GM12878 (cell line): Measurements from ENCODE around the gene C10orf90.

Experiments
- CTCF ChIP-seq, 3 experiments: IDR thresholded peaks in 2 of 3; conservative IDR thresholded peaks in 1 of 3; 2 replicates each; pipeline ENCODE4 v1.5.1; 2011; ENCODE audit warnings: low read depth in 3 of 3, low read length in 3 of 3, mild to moderate bottlenecking in 3 of 3, control low read depth in 2 of 3, moderate library complexity in 2 of 3, inconsistent platforms in 1 of 3, mixed read lengths in 1 of 3; ENCODE audit not compliant: control insufficient read depth in 2 of 3, insufficient read depth in 1 of 3; ENCODE audit errors: extremely low read depth in 1 of 3
- NFIC ChIP-seq: IDR thresholded peaks from 2 replicates; pipeline ENCODE4 v1.6.1; 2012; ENCODE audit warnings: low read depth, mild to moderate bottlenecking, inconsistent platforms, low read length, moderate library complexity
- NFYA ChIP-seq: IDR thresholded peaks from 2 replicates; pipeline ENCODE4 v1.6.1; 2011; ENCODE audit warnings: low read depth, mild to moderate bottlenecking, low read length, improper control_type of control experiment, borderline replicate concordance
- NR2C2 ChIP-seq: IDR thresholded peaks from 2 replicates; pipeline ENCODE4 v1.6.1; 2011; ENCODE audit warnings: borderline replicate concordance, low read depth; ENCODE audit not compliant: control insufficient read depth, insufficient read length
- POLR2AphosphoS5 ChIP-seq: IDR thresholded peaks from 2 replicates; pipeline ENCODE4 v1.6.1; 2011; ENCODE audit warnings: mild to moderate bottlenecking, low read length, inconsistent platforms
- TF ChIP-seq, protein P1 (sequence below): IDR thresholded peaks from 2 replicates; pipeline ENCODE4 v1.6.1; 2012; ENCODE audit warnings: low read depth, low read length, improper control_type of control experiment

DNA sequence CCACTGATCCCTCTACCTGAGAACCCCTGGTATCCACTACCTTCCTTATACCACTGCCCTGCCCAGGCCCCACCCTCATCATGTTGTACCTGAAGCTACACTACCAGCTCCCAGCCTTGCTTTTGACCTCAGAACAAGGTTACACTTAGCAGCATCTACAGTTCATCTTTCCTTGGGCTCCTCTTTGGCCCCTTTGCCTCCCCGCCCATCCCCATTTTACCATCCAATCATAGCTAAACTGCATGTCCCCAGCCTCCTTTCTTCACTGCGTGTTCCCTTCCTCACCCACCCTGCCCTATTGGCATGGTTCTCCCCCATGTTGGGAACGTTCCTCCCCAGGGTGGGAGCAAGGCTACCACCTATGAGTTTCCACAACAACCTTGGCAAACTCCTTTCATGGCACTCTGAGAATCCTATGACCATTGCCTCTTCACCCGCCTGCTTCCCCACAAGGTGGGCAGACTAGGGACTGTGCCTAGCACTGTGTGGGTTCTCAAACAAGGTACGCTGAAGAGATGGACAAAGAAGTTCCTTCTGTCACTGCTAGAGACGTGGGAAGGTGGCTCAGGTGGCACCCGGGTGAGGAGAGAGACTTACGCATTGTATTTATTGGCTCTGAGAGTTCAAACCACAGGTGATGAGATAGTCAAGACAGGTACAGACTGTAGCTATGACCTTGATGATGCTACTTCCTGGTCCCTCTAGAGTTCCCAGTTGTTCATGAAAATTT, 215.3 kb downstream of the C10orf90 start:
- TF ChIP-seq POLR2AphosphoS5 = no peak
- TF ChIP-seq, protein P1, sequence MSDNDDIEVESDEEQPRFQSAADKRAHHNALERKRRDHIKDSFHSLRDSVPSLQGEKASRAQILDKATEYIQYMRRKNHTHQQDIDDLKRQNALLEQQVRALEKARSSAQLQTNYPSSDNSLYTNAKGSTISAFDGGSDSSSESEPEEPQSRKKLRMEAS = no peak
- TF ChIP-seq CTCF (IDR thresholded peaks at IDR 0.05 in 2 of 3, conservative IDR thresholded peaks at IDR 0.05 in 1 of 3; ENCODE audit: control insufficient read depth in 2 of 3, extremely low read depth in 1 of 3, insufficient read depth in 1 of 3, low read depth in 3 of 3, low read length in 3 of 3) = no peak
- TF ChIP-seq NFYA = no peak
- TF ChIP-seq NFIC = no peak
- TF ChIP-seq NR2C2 = no peak
